Fibroblast of pulmonary artery (primary cell): ENCODE measurements around the gene TPRG1L.
A peak's percentile ranks its signal among the peaks of the same experiment; 100 is the strongest.

Experiments used
- DNase-seq: peaks from one replicate; pipeline ENCODE4 v3.0.0-alpha.2; 2010; ENCODE audit warnings: low read depth
- H3K4me3 ChIP-seq: replicated peaks from 2 replicates; pipeline ENCODE4 v1.5.1; 2011; ENCODE audit warnings: low read depth, mild to moderate bottlenecking, control low read depth, low read length, moderate library complexity
- TF ChIP-seq, protein P1 (sequence below): IDR thresholded peaks from 2 replicates; pipeline ENCODE4 v1.5.1; 2011; ENCODE audit warnings: mild to moderate bottlenecking, control low read depth, low read length, inconsistent platforms; ENCODE audit errors: missing control alignments

TPRG1L gene

DNA sequence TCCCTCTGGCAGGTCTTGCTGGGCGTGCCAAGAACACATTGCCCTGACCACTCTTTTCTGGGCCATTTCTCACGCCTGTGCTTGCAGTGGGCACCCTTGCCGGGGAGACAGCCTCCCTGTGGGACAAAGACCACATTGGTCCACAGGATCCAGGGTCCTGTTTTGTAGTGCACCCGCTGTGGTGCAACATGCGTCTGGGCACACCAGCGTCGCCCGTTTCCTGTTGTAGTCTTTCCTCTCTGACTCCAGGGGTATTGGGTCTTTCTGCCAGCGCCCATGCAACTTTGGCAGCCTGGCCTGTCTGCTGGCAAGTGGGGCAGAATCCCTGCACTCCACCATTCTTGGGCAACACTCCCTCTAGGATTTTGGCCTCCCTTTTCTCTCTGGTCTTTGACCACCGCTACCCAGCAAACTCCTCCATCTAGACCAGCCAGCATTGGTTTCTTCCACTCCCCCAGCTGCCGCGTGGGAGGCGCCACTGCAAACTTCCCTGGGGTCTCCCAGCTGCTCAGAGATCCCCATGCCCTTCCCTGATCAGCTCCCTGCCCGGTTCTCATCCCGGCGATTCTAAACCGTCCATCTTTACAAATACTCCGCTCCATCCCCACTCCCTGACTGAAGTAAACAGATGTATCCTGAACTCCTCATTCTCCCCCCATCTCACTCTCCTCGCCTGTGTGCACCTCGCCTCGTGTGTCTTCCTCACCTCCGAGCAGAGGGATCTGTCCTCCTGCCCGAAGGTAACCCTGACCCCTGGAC is 1.2 kb upstream of the TPRG1L start:
- H3K4me3 ChIP-seq, result peak overlapping the region; percentile 91
- DNase-seq, result no peak
- TF ChIP-seq, protein P1, sequence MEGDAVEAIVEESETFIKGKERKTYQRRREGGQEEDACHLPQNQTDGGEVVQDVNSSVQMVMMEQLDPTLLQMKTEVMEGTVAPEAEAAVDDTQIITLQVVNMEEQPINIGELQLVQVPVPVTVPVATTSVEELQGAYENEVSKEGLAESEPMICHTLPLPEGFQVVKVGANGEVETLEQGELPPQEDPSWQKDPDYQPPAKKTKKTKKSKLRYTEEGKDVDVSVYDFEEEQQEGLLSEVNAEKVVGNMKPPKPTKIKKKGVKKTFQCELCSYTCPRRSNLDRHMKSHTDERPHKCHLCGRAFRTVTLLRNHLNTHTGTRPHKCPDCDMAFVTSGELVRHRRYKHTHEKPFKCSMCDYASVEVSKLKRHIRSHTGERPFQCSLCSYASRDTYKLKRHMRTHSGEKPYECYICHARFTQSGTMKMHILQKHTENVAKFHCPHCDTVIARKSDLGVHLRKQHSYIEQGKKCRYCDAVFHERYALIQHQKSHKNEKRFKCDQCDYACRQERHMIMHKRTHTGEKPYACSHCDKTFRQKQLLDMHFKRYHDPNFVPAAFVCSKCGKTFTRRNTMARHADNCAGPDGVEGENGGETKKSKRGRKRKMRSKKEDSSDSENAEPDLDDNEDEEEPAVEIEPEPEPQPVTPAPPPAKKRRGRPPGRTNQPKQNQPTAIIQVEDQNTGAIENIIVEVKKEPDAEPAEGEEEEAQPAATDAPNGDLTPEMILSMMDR, result no peak

DNA sequence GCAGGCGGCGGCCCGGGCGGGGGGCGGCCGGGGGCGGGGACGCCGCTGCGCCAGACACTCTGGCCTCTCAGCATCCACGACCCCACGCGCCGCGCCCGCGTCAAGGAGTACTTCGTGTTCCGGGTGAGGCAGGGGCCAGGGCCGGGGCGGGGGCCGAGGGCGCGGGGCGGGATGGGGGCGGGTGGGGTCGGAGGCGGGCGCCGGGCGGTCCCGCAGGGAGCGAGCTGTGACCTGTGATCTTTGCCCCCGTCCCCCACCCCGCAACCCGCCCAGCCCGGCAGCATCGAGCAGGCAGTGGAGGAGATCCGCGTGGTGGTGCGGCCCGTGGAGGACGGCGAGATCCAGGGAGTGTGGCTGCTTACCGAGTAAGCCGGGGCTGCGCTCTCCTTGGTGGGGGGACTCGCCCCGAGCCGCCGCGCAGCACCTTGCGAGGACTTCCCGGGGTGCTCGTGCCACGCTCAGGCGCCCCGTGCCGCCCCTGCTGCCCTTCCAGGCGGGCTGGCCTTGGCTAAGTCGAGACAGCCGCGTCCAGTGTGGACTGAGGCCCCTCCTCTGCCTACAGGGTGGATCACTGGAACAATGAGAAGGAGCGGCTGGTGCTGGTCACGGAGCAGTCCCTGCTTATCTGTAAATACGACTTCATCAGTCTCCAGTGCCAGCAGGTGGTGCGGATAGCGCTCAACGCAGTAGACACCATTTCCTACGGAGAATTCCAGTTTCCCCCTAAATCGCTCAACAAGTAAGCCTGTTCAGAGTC is 514 bp downstream of the TPRG1L start:
- TF ChIP-seq, protein P1, result no peak
- peak; percentile 61 for DNase-seq
- peak overlapping the region; percentile 91 for H3K4me3 ChIP-seq

DNA sequence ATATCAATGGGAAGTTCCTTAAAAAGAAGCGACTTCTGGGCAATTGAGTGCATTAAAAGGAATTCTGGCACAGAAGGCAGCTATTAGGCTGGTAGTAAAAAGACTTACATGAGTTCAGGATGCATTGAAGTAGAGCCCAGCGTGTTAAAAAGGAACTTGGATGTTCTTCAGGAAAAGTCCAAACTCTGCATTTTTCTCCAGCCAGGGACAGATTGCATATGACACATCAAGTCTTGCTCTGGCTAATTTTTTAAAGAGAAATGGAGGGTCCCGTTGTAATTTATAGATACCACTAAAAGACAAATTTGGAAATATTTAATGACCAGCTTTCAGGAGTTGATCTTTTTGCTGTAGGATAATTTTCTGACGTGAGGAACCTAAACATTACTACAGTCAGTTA is 1.2 kb downstream of the TPRG1L start:
- DNase-seq, result no peak
- H3K4me3 ChIP-seq, result peak overlapping the region; percentile 91
- TF ChIP-seq, protein P1, result no peak

DNA sequence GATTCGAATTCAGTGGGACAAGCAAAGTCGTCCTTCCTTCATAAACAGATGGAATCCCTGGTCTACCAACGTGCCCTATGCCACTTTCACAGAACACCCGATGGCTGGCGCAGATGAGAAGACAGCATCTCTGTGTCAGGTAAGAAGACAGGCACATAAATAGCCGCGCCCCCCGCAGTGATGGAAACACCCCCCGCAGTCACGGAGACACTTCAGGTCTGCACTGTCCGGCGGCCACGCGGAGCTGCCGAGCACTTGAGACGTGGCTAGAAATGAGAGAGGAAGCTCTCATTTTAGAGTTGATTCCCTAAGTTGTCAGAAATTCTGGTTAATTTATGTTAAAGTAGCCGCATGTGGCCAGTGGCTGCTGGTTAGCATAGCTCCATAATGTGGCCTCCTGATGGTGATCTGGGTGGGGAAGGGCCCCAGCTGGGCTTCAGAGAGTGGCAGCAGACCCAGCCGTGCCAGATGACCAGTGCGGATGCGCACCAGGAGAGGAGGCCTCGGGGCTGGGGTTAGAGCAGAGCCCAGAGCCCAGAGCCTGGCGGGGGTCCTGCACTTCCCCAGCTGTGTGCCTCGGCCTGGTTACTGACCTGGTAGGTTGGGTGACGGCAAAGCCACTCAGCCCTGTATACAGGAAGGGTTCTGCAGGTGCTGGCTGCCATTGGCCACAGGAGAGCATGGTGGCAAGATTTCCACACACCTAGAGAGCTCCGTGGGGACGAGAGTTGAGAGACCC is 2.9 kb downstream of the TPRG1L start:
- no peak for DNase-seq
- TF ChIP-seq, protein P1, result no peak
- H3K4me3 ChIP-seq, result no peak overlapping the region

DNA sequence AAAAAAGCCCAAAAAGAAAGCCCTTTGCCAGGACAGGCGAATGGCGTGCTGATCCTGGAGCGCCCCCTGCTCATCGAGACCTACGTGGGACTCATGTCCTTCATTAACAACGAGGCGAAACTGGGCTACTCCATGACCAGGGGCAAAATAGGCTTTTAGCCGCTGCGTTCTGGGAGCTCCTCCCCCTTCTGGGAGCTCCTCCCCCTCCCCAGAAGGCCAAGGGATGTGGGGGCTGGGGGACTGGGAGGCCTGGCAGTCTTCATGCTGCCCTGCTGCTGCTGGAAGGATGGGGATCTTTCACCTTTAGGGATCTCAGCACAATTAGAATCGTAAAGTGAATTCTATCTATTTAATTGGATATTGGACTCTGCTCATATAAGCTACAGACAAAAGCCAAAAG is 3.6 kb downstream of the TPRG1L start:
- H3K4me3 ChIP-seq, result no peak overlapping the region
- TF ChIP-seq, protein P1, result no peak
- no peak for DNase-seq

DNA sequence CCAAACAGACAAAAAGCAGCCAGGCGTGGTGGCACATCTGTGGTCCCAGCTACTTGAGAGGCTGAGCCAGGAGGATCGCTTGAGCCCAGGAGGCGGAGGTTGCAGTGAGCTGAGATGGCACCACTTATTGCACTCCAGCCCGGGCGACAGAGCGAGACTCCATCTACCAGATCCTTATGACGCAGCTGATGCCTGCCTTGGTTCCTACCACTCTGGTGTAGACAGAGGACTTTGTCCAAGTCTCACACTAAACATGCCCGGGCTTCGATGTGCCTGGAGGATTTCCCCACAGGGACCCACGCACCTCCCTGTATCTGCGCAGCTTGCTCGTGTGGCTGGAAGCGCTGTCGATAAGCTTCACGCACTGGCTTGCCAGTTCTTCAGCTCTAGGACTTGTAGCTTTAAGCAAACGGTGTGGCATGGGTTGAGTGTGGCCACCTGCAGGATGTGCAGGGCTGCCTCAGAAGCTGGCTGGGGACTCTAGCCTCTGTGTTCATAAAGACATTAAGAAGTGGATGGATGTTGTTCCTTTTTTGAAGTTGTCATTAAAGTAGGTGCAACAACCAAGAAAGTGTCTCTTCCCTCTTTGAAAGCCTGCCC is 4.8 kb downstream of the TPRG1L start:
- H3K4me3 ChIP-seq, result no peak overlapping the region
- DNase-seq, result no peak
- TF ChIP-seq, protein P1, result no peak
